ENCODE measurements around the gene NHLRC4.

Gene NHLRC4, protein sequence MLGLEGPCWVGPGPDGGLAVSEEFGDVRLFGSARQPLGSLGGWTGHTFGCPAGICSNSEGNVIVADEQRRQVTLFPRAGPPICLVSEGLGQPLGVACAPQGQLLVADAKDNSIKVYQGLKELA

GRCh38 chr16:566475-567372, at the start of gene NHLRC4:
NHLRC4 (plus strand) TSS chr16:567005; CDS start chr16:568048, 1,043 bp downstream.
- Mint-ChIP-seq H3K9me3 (no peaks in the 10 kb centered on the region), H3K4me3 (peak within 1 kb of the TSS; percentile 34), H3K36me3 (ENCODE audit: low read depth) (no peaks in the 10 kb centered on the region), H3K27ac (peak within 1 kb of the TSS; percentile 48), H3K27me3 (ENCODE audit: low read depth, poor library complexity) (peaks cover 16% of the 10 kb centered on the region), H3K4me1 (peaks cover 51% of the 10 kb centered on the region)
- DNase-seq, result peak; percentile 68
- no peak for TF ChIP-seq CTCF (IDR thresholded peaks at IDR 0.05)

DNA sequence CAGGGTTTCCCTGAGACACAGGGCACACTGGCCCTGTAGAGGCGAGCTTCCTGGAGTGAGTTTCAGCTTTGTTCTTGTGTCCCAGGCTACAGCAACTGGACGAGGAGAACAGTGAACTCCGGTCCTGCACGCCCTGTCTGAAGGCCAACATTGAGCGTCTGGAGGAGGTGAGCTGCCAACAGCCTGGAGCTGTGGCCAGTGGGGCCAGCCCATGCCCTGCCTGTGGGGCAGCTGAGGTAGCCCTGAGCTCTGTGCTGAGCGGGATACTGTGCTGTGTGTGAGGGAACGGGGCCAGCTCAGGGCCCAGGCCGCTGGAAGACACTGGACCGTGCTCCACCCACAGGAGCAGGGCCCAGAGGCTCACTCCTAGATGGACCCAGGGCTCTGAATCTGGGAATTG, 47.9 kb upstream of the NHLRC4 start:
- Mint-ChIP-seq H3K4me1 (no peaks in the 10 kb centered on the region), H3K27me3 (ENCODE audit: low read depth, poor library complexity) (no peaks in the 10 kb centered on the region), H3K36me3 (ENCODE audit: low read depth) (peaks cover 33% of the 10 kb centered on the region)

DNA sequence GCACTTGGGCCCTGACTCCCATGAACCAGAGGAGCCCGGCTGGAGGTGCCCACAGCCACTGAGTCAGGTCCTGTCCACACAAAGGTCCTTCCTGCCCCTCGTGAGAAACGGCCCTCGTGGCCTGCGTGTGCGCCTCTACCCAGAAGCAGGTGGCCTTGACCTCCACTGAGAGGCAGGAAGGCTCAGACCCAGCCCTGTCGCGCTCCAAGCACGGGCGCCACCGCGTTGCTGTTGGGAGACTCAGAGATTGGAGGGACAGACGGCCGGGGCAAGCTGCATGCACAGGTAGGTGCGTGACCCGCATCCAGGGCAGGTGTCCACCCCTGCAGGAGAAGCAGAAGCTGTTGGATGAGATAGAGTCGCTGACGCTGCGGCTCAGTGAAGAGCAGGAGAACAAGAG, 47.4 kb upstream of the NHLRC4 start:
- Mint-ChIP-seq H3K36me3 (ENCODE audit: low read depth) (peaks cover 29% of the 10 kb centered on the region), H3K4me3 (no peak overlapping the region), H3K9me3 (no peaks in the 10 kb centered on the region), H3K27ac (no peak overlapping the region), H3K4me1 (no peaks in the 10 kb centered on the region), H3K27me3 (ENCODE audit: low read depth, poor library complexity) (no peaks in the 10 kb centered on the region)
- no peak for TF ChIP-seq CTCF (IDR thresholded peaks at IDR 0.05)
- DNase-seq, result no peak

More for the DNA sequence above, 47.9 kb upstream of the NHLRC4 start:
- Mint-ChIP-seq H3K9me3 (no peaks in the 10 kb centered on the region), H3K27ac (no peak overlapping the region), H3K4me3 (no peak overlapping the region)
- TF ChIP-seq CTCF (IDR thresholded peaks at IDR 0.05), result no peak
- no peak for DNase-seq

DNA sequence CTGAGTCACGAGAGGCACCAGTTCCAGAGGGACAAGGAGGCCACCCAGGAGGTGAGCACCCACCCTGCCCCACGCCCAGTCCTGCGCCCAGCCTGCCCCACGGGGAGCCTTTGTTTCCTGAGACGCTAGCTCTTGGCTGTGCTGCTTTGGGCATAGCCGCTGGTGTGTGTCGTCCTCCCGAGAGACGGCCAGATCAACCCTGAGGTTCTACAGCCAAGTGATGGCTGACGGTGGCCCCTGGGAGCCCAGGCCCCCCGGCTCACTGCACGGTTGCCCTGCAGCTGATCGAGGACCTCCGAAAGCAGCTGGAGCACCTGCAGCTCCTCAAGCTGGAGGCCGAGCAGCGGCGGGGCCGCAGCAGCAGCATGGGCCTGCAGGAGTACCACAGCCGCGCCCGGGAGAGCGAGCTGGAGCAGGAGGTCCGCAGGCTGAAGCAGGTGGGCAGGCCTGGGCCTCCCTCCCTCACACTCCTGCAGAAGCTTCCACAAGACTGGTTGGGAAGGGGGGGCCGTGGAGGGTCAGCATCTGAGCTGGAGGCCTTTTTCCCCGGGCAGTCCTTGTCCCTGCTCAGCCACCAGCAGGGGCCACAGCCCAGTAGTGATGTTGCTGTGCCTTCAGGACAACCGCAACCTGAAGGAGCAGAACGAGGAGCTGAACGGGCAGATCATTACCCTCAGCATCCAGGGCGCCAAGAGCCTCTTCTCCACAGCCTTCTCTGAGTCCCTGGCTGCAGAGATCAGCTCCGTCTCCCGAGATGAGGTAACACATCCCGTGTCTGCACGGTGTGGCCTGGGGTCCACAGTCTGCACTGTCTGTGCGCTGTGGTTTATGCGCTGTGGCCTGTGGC, 46.7 kb upstream of the NHLRC4 start:
- Mint-ChIP-seq H3K27ac (no peak overlapping the region), H3K9me3 (no peaks in the 10 kb centered on the region), H3K4me3 (no peak overlapping the region), H3K4me1 (no peaks in the 10 kb centered on the region), H3K36me3 (ENCODE audit: low read depth) (peaks cover 22% of the 10 kb centered on the region), H3K27me3 (ENCODE audit: low read depth, poor library complexity) (no peaks in the 10 kb centered on the region)
- no peak for TF ChIP-seq CTCF (IDR thresholded peaks at IDR 0.05)
- DNase-seq, result no peak

- peaks cover 6% of the 10 kb centered on the region for H3K4me1 Mint-ChIP-seq
- H3K36me3 Mint-ChIP-seq (ENCODE audit: low read depth), result peaks cover 23% of the 10 kb centered on the region
- no peak for DNase-seq
- no peak overlapping the region for H3K27ac Mint-ChIP-seq
- no peak overlapping the region for H3K4me3 Mint-ChIP-seq
- no peaks in the 10 kb centered on the region for H3K9me3 Mint-ChIP-seq
- TF ChIP-seq CTCF (IDR thresholded peaks at IDR 0.05), result no peak
- no peaks in the 10 kb centered on the region for H3K27me3 Mint-ChIP-seq (ENCODE audit: low read depth, poor library complexity)
These were observed 46.0 kb upstream of the NHLRC4 start for GRCh38 chr16:520847-521246.
